Transverse colon (tissue), 4 donors: ENCODE results near the gene ZNF106. TPM values are rescaled to one million over a fixed set of nuclear protein-coding genes. Genes with fewer than 3 reads are reported as not detected.

Source experiments
- DNase-seq: peaks from one replicate; pipeline ENCODE4 v3.0.0-alpha.2; 2019
- H3K27ac ChIP-seq, 4 donors: fragments of 200-600 bp; sonication (generic); 2 replicates each; pipeline ENCODE4 v1.5.1; 2016 to 2018; ENCODE audit warnings: inconsistent platforms in 4 of 4
- H3K27me3 ChIP-seq: fragments of 200-600 bp; sonication (generic); 2 replicates; pipeline ENCODE4 v1.5.1; 2017; ENCODE audit warnings: inconsistent platforms
- H3K36me3 ChIP-seq, 4 donors: fragments of 200-600 bp; sonication (generic); 2 replicates each; pipeline ENCODE4 v1.5.1; 2017 to 2019; ENCODE audit warnings: inconsistent platforms in 4 of 4
- H3K4me1 ChIP-seq, 4 donors: fragments of 200-600 bp; sonication (generic); 2 replicates each; pipeline ENCODE4 v1.5.1; 2017 to 2020; ENCODE audit warnings: inconsistent platforms in 4 of 4
- H3K4me3 ChIP-seq, 4 donors: fragments of 200-600 bp; sonication (generic); 1 replicate in 1 of 4; 2 replicates in 3 of 4; pipeline versions ENCODE4 v1.5.1 to v1.6.1; 2017 to 2019; ENCODE audit warnings: inconsistent platforms in 4 of 4
- H3K9me3 ChIP-seq, 2 donors: fragments of 200-600 bp; sonication (generic); 2 replicates each; pipeline ENCODE4 v1.5.1; 2017 to 2019; ENCODE audit warnings: inconsistent platforms in 2 of 2
- CTCF ChIP-seq, 5 experiments: fragments of 200-600 bp in 3 of 5; fragments of 450-650 bp in 2 of 5; sonication (generic) in 3 of 5; IDR thresholded peaks; 1 replicate in 2 of 5; 2 replicates in 3 of 5; pipeline ENCODE4 v1.5.1; 2016 to 2017; ENCODE audit warnings: antibody characterized with exemption in 5 of 5, inconsistent platforms in 3 of 5, mild to moderate bottlenecking in 2 of 5, moderate library complexity in 1 of 5
- EP300 ChIP-seq: sonication (generic); formaldehyde crosslinking; IDR thresholded peaks from one replicate; pipeline ENCODE4 v1.6.1; 2017; ENCODE audit warnings: antibody characterized with exemption, low read depth
- POLR2A ChIP-seq: fragments of 450-650 bp; IDR thresholded peaks from one replicate; pipeline ENCODE4 v1.6.1; 2016; ENCODE audit warnings: antibody characterized with exemption, mild to moderate bottlenecking, moderate library complexity
- POLR2AphosphoS5 ChIP-seq, 3 donors: sonication (generic); formaldehyde crosslinking; IDR thresholded peaks; one replicate each; pipeline ENCODE4 v1.6.1; 2016; ENCODE audit warnings: antibody characterized with exemption in 3 of 3
- WGBS, 2 donors: methylation state at CpG; one replicate each; pipeline ENCODE4 v1.1.5; 2018; ENCODE audit warnings: low coverage in 1 of 2; 5-methylcytosine and 5-hydroxymethylcytosine counted together
- in situ Hi-C, 4 donors: fragments of 200-750 bp; cut with MboI; loops; one replicate each; pipeline versions ENCODE4 v1.15.0 to v1.15.1; 2017; ENCODE audit warnings: low sequenced_read_pairs in 3 of 4, low pct_ligation_motif_present in 1 of 4, low pct_unique_long_range_greater_than_20kb in 1 of 4
- intact Hi-C: fragments of 100-400 bp; cut with DNase I; formaldehyde crosslinking; loops from one replicate; pipeline ENCODE4 v1.15.1; 2023; ENCODE audit warnings: low total_unique reads
- total RNA-seq, 4 donors: library from RNA; depleted of rRNA; stranded (reverse); fragments of >200 nt; gene quantifications; one replicate each; pipeline ENCODE4 v1.1.0, GENCODE V29; 2016

The ZNF106 gene
- total RNA-seq, 4 donors from 2014 or later: 44.2 to 60.6 (median 50.0) TPM

- peak overlapping the region in 1 of 4 donors; percentile 5 for H3K27ac ChIP-seq
- intact Hi-C loops: no loop called here
- H3K4me1 ChIP-seq: peaks cover 0 to 29% (median 0%) of the 10 kb centered on the region in 4 donors
- no peaks in the 10 kb centered on the region for H3K36me3 ChIP-seq
- WGBS, 2 donors: 73% methylated on average over 2 of the region's 2 CpGs; no CpG with 5 or more reads in 1 of the 2 donors
- H3K27me3 ChIP-seq: no peaks in the 10 kb centered on the region
- no peak for DNase-seq
- no peaks in the 10 kb centered on the region for H3K9me3 ChIP-seq
- in situ Hi-C loops: no loop called here
- H3K4me3 ChIP-seq: no peak overlapping the region
- TF ChIP-seq EP300: no peak
- no peak for TF ChIP-seq POLR2AphosphoS5 (IDR thresholded peaks at IDR 0.05)
- TF ChIP-seq CTCF (IDR thresholded peaks at IDR 0.05): no peak
- no peak for TF ChIP-seq POLR2A
Measured at GRCh38 chr15:42474827-42475226, 16.1 kb downstream of the ZNF106 start.

GRCh38 chr15:42471002-42471401 lies 19.9 kb downstream of the ZNF106 start:
- intact Hi-C loops: no loop called here
- H3K27ac ChIP-seq: peak overlapping the region in 3 of 4 donors; percentile 29 to 58 (median 58)

GRCh38 chr15:42465520-42466259 lies 25.3 kb downstream of the ZNF106 start:
- Histone ChIP-seq H3K4me1 (peaks cover 0 to 12% (median 5%) of the 10 kb centered on the region in 4 donors), H3K9me3 (no peaks in the 10 kb centered on the region), H3K27ac (peak overlapping the region in 3 of 4 donors; percentile 3 to 50 (median 46)), H3K27me3 (no peaks in the 10 kb centered on the region), H3K4me3 (no peak overlapping the region), H3K36me3 (peaks cover 0 to 5% (median 0%) of the 10 kb centered on the region in 4 donors)
- in situ Hi-C loops: no loop called here
- TF ChIP-seq CTCF (IDR thresholded peaks at IDR 0.05): no peak
- TF ChIP-seq POLR2A: no peak
- no peak for TF ChIP-seq EP300
- no peak for TF ChIP-seq POLR2AphosphoS5 (IDR thresholded peaks at IDR 0.05)
- DNase-seq: no peak
- 68 to 74% methylated on average over 6 to 8 of the region's 8 CpGs for WGBS, 2 donors
- intact Hi-C loops: no loop called here

More at GRCh38 chr15:42471002-42471401, 19.9 kb downstream of the ZNF106 start:
- DNase-seq: no peak
- Histone ChIP-seq H3K4me1 (peaks cover 0 to 29% (median under 1%) of the 10 kb centered on the region in 4 donors), H3K36me3 (no peaks in the 10 kb centered on the region), H3K27me3 (no peaks in the 10 kb centered on the region), H3K9me3 (no peaks in the 10 kb centered on the region), H3K4me3 (no peak overlapping the region)
- in situ Hi-C loops: no loop called here
- TF ChIP-seq EP300 (no peak), POLR2AphosphoS5 (IDR thresholded peaks at IDR 0.05) (no peak), CTCF (IDR thresholded peaks at IDR 0.05) (no peak), POLR2A (no peak)
- 63 to 75% methylated on average over 3 of the region's 3 CpGs for WGBS, 2 donors

- H3K27ac ChIP-seq: peak overlapping the region in 2 of 4 donors; percentile 13 to 75
- intact Hi-C loops: no loop called here
- 62 to 71% methylated on average over 3 of the region's 3 CpGs for WGBS, 2 donors
- H3K4me1 ChIP-seq: peaks cover 0 to 29% (median 9%) of the 10 kb centered on the region in 4 donors
- TF ChIP-seq EP300 (no peak), POLR2A (no peak), POLR2AphosphoS5 (IDR thresholded peaks at IDR 0.05) (no peak), CTCF (IDR thresholded peaks at IDR 0.05) (no peak)
- H3K27me3 ChIP-seq: no peaks in the 10 kb centered on the region
- H3K9me3 ChIP-seq: no peaks in the 10 kb centered on the region
- DNase-seq: no peak
- no peak overlapping the region for H3K4me3 ChIP-seq
- H3K36me3 ChIP-seq: peaks cover 0 to 5% (median 0%) of the 10 kb centered on the region in 4 donors
- in situ Hi-C loops: no loop called here
Measured at GRCh38 chr15:42461261-42461660, 29.7 kb downstream of the ZNF106 start.
